Astrocyte of the spinal cord (primary cell): ENCODE data around the gene PRC1.

ENCODE experiments used
- DNase-seq: peaks from one replicate; pipeline ENCODE4 v3.0.0; 2011; ENCODE audit warnings: low read depth, low spot score
- H3K4me3 ChIP-seq: 2 replicates; pipeline ENCODE4 v1.5.1; 2011; ENCODE audit warnings: low read depth, mild to moderate bottlenecking, low read length, moderate library complexity
- in situ Hi-C: cut with HindIII; loops from 2 replicates; pipeline ENCODE4 v1.10.0; 2017; ENCODE audit warnings: low sequenced_read_pairs
- TF ChIP-seq, protein P1 (sequence below): IDR thresholded peaks from 2 replicates; pipeline ENCODE4 v1.5.1; 2012; ENCODE audit warnings: low read depth, mild to moderate bottlenecking, low read length, inconsistent platforms

The PRC1 gene

DNA sequence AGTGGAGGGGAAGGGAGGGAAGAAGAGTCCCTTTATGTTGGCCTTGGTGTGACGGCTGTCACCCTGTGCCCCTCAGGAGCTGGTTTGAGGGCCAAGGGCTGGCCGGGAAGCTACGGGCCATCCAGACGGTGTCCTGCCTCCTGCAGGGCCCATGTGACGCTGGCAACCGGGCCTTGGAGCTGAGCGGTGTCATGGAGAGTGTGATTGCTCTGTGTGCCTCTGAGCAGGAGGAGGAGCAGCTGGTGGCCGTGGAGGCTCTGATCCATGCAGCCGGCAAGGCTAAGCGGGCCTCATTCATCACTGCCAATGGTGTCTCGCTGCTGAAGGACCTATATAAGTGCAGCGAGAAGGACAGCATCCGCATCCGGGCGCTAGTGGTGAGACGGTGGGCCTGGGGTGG is 47.8 kb downstream of the PRC1 start:
- no peak overlapping the region for H3K4me3 ChIP-seq
- TF ChIP-seq, protein P1, sequence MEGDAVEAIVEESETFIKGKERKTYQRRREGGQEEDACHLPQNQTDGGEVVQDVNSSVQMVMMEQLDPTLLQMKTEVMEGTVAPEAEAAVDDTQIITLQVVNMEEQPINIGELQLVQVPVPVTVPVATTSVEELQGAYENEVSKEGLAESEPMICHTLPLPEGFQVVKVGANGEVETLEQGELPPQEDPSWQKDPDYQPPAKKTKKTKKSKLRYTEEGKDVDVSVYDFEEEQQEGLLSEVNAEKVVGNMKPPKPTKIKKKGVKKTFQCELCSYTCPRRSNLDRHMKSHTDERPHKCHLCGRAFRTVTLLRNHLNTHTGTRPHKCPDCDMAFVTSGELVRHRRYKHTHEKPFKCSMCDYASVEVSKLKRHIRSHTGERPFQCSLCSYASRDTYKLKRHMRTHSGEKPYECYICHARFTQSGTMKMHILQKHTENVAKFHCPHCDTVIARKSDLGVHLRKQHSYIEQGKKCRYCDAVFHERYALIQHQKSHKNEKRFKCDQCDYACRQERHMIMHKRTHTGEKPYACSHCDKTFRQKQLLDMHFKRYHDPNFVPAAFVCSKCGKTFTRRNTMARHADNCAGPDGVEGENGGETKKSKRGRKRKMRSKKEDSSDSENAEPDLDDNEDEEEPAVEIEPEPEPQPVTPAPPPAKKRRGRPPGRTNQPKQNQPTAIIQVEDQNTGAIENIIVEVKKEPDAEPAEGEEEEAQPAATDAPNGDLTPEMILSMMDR: no peak
- in situ Hi-C loops: no loop called here
- no peak for DNase-seq

- no peak for DNase-seq
- in situ Hi-C loops: no loop called here
- no peak overlapping the region for H3K4me3 ChIP-seq
- TF ChIP-seq, protein P1: no peak
Observed at GRCh38 chr15:90945091-90945490, 49.2 kb downstream of the PRC1 start.

DNA sequence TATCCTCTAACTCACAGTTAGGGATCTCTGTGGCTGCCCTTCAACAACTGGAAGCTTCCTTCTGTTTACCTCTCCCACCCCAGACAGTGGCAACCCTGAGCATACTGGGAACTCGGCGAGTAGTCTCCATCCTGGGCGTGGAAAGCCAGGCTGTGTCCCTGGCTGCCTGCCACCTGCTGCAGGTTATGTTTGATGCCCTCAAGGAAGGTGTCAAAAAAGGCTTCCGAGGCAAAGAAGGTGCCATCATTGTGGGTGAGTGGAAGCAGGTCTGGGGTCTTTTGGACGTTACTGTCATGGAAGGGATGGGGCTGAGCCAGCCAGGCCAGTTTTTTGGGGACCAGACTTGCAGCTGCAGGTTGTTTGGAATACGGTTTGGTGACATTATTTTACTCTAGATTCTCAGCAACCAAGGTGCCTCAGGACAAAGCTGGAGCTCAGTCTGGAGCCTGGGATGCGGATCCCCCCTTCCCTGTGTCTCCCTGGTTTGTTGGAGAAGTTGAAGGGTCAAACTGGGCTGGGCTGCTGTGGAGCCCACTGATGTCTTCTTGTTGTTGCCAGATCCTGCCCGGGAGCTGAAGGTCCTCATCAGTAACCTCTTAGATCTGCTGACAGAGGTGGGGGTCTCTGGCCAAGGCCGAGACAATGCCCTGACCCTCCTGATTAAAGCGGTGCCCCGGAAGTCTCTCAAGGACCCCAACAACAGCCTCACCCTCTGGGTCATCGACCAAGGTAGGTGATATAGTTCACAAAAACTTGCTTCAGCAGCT is 51.8 kb downstream of the PRC1 start:
- in situ Hi-C loops: no loop called here
- H3K4me3 ChIP-seq: no peak overlapping the region
- no peak for DNase-seq
- TF ChIP-seq, protein P1: no peak

DNA sequence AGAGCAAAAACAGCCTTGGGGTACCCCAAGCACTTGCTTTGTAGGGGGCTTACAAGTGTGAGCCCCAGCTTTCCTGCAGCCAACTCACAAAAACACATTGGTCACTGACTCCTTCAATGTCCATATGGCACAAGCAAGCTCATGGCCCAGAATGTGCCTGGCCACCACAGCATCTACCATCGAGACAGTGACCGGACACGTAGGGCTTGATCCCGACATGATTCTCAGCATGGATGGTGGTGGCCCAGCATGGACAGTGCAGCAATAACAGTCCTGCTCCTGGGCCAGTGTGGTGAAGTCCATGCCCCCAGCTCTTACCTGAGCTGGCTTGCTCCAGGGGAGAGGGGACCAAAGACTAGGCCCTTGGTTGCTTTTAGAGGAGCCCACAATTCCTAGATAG is 53.3 kb downstream of the PRC1 start:
- in situ Hi-C loops: no loop called here
- H3K4me3 ChIP-seq: no peak overlapping the region

GRCh38 chr15:90939756-90940155 is 54.6 kb downstream of the PRC1 start:
- in situ Hi-C loops: no loop called here
- no peak overlapping the region for H3K4me3 ChIP-seq
- DNase-seq: no peak
- TF ChIP-seq, protein P1: no peak

More for the DNA sequence above, 53.3 kb downstream of the PRC1 start:
- DNase-seq: no peak
- TF ChIP-seq, protein P1: no peak

DNA sequence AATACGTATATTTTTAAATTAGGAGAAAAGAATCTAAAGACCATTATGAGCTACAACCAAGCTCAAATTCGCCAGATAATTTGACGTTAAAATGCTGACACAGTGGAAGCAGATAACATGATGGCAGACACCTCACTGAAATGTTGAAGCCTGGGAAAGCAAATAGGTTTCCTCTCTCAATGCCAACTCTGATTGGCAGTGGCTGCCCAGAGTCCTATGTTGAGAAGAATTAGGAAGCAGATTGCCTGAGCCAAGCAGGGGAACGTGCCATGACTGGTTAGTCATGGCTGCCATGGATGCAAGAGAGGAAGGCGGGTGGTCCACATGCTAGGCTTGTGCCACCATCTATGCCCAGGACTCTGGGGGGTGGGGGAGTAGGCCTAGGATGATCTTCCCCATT is 56.1 kb downstream of the PRC1 start:
- TF ChIP-seq, protein P1: no peak
- H3K4me3 ChIP-seq: no peak overlapping the region
- DNase-seq: no peak
- in situ Hi-C loops: no loop called here
